Keratinocyte (primary cell): ENCODE measurements around the gene SDC1.

ENCODE experiments used
- EZH2 ChIP-seq: IDR thresholded peaks from one replicate; pipeline ENCODE4 v1.6.1; 2012; ENCODE audit warnings: inconsistent platforms, mild to moderate bottlenecking, low read length, moderate library complexity
- TF ChIP-seq, protein P1 (sequence below), 3 experiments: IDR thresholded peaks in 1 of 3; conservative IDR thresholded peaks in 1 of 3; optimal IDR thresholded peaks in 1 of 3; 2 replicates in 2 of 3; 3 replicates in 1 of 3; pipeline versions ENCODE3 to v1.5.1; 2011; ENCODE audit warnings: low read length in 3 of 3, mild to moderate bottlenecking in 3 of 3, moderate library complexity in 2 of 3, control low read depth in 1 of 3, inconsistent platforms in 1 of 3; ENCODE audit not compliant: insufficient read depth in 2 of 3; ENCODE audit errors: extremely low read depth in 1 of 3

GRCh38 chr2:20173496-20174402, 51.2 kb downstream of the SDC1 start:
- TF ChIP-seq EZH2, result no peak
- TF ChIP-seq, protein P1, sequence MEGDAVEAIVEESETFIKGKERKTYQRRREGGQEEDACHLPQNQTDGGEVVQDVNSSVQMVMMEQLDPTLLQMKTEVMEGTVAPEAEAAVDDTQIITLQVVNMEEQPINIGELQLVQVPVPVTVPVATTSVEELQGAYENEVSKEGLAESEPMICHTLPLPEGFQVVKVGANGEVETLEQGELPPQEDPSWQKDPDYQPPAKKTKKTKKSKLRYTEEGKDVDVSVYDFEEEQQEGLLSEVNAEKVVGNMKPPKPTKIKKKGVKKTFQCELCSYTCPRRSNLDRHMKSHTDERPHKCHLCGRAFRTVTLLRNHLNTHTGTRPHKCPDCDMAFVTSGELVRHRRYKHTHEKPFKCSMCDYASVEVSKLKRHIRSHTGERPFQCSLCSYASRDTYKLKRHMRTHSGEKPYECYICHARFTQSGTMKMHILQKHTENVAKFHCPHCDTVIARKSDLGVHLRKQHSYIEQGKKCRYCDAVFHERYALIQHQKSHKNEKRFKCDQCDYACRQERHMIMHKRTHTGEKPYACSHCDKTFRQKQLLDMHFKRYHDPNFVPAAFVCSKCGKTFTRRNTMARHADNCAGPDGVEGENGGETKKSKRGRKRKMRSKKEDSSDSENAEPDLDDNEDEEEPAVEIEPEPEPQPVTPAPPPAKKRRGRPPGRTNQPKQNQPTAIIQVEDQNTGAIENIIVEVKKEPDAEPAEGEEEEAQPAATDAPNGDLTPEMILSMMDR (optimal IDR thresholded peaks at IDR 0.05 in 1 of 3, IDR thresholded peaks at IDR 0.05 in 1 of 3, conservative IDR thresholded peaks at IDR 0.05 in 1 of 3; ENCODE audit: extremely low read depth in 1 of 3, insufficient read depth in 2 of 3, low read length in 3 of 3), result no peak
